IPS-NIHi7 (cell line): ENCODE data around the gene RAB37.

ENCODE experiments used
- DNase-seq: peaks from one replicate; pipeline ENCODE4 v3.0.0; 2012; ENCODE audit warnings: mixed read lengths; ENCODE audit errors: extremely low spot score

Gene RAB37

GRCh38 chr17:74760404-74761105 lies 23.5 kb downstream of the RAB37 start:
- DNase-seq: peak; percentile 45

DNA sequence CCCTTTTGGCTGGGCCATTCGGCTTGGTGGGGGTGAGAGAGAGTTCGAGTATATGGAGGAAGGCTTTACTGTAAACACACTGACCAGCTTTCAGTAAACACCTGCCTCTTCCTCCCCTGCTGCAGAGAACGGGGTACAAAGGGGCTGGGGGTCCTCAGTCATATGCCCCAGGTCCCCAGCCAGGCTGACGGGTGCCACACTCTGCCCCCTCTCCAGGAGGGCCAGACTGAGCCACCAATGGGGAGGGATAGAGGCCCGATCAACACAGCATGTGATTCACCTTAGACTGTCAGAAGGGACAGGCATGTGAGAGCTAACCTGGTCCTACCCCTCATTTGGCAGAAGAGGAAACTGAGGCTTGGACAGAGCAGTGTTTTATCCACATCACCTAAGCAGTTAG lies 24.4 kb downstream of the RAB37 start:
- DNase-seq: no peak

DNA sequence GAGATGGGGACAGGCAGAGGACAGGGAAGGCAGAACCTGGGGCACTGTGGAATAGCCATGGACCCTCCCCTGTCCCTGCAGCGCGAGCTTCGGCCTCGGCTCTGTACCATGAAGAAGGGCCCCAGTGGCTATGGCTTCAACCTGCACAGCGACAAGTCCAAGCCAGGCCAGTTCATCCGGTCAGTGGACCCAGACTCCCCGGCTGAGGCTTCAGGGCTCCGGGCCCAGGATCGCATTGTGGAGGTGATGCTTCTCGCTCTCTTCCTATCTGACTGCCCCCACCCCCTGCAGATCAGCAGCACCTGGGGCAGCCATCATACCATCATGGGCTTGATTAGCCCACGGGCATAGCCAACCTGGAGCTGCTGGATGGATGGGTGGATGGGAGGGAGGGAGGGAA lies 24.9 kb downstream of the RAB37 start:
- DNase-seq: no peak

DNA sequence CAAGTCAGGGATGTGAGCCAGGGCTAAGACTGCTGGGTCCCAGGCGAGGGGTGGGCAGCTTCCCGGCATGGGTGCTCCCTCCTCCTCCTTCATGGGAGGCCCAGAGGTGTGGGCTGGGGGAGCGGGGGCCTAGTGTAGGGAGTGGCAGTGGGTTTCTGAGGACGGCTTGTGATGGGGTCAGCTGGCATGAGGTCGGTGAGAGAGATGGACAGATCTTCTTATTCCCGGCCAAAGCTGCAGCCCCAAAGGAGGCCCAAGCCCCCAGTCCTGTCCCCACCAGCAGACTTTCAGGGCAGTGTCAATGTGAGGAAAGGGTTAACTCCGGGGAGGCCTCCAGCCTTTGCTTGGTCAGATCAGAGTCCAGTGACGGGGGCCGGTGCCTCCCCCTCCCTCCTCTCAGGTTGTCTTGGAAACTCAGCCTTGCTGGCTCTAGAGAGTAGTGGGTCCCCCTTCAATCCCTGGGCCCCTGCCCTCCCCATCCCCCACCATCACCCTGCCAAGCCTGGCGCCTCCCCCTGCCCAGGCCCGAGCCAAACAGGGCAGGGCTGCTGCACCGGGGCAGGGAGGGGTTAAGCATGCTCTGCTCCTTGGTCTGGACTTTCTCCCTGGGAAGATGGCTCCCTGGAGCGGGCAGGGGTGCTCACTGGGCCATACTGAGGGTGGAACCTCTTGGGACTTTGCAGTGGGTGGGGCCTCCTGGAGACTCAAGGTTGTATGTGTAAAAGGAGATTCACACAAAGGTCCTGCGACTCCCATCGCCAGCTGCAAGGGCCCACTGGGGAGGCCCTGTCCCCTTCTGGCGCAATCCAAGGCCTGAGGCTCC lies 26.7 kb downstream of the RAB37 start:
- no peak for DNase-seq

GRCh38 chr17:74764751-74765286 lies 27.8 kb downstream of the RAB37 start:
- DNase-seq: no peak

- DNase-seq: no peak
Observed at GRCh38 chr17:74766413-74766812, 29.4 kb downstream of the RAB37 start.

- DNase-seq: no peak
Observed at GRCh38 chr17:74767111-74767516, 30.1 kb downstream of the RAB37 start.

DNA sequence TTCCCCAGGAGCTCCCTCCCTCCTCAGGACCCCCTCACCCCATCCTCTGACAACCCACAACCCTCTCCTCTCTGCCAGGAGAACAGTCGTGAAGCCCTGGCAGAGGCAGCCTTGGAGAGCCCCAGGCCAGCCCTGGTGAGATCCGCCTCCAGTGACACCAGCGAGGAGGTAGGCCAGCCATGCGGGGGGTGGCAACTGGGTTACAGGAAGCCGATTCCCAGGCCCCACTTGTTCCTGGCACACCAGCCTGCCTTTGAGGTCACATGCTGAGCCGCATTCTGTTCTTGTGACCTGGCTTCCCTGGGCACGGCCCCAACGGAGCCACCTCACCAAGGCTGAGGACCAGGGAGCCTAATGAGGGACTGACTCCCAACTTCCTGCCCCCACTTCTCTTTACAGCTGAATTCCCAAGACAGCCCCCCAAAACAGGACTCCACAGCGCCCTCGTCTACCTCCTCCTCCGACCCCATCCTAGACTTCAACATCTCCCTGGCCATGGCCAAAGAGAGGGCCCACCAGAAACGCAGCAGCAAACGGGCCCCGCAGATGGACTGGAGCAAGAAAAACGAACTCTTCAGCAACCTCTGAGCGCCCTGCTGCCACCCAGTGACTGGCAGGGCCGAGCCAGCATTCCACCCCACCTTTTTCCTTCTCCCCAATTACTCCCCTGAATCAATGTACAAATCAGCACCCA lies 31.2 kb downstream of the RAB37 start:
- DNase-seq: no peak

DNA sequence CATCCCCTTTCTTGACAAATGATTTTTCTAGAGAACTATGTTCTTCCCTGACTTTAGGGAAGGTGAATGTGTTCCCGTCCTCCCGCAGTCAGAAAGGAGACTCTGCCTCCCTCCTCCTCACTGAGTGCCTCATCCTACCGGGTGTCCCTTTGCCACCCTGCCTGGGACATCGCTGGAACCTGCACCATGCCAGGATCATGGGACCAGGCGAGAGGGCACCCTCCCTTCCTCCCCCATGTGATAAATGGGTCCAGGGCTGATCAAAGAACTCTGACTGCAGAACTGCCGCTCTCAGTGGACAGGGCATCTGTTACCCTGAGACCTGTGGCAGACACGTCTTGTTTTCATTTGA lies 31.7 kb downstream of the RAB37 start:
- DNase-seq: no peak

DNA sequence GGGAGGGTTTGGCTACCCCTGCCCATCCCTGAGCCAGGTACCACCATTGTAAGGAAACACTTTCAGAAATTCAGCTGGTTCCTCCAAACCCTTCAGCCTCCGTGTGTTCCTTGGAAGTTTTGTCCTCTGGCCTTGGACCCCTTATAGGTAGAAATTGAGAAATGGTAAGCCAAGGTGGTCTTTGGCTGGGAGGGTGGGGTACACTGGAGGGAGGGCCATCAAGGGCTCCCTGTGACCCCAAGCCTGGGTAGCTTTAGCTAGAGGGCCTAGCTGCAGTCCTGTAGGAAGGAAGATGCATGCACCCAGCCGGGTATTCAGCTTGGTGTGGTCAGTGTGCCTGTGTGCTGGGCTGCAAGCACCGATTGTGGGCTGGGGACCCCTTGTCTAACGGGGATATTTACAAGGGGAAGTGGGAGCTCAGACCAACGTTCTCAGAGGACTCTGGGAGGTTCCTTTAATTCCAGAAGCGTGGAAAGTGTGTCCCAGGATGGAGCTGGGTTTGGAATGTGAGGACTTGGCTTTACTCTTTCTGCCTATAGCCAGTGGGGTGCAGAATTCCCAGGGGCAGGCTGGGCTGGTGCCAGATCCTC lies 32.3 kb downstream of the RAB37 start:
- DNase-seq: no peak

GRCh38 chr17:74769856-74770497 lies 32.9 kb downstream of the RAB37 start:
- DNase-seq: no peak

DNA sequence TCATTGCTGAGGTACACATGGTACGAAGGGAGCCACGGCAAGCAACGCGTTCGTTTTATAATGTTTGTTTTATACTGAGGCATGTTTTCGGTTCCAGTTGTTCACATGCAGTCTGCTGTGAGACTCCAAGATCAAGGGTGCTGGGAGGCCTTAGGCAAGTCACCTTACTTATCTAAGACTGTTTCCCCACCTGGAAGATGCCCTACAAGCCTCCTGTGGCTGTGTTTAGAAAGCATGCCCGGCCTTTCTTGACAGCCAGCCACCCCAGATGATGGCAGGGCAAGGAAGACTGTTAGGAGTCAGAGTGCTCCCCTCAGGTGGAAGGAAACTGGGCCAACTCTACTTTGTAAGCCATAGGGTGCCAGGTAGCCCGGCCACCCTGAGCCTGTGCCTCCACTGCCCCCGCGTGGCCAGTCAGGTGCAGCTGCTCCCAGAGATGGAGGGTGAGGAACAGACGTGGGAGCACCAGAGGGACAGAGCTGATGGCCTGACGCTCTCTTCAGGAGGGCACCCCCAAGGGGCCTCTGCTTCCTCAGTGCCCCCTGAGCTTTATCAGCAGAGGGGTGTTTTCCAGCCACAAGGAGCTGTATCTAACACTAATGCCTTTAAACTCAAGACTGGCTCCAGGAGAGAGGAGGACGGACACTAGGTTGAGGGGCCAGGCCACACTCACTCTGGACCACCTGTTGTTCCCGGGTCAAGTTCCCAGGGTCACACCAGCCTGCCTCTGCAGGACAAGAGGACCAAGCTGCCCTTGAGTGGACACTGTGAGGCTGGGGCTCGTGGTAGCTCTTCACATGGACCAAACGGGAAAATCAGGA lies 33.7 kb downstream of the RAB37 start:
- peak; percentile 83 for DNase-seq

DNA sequence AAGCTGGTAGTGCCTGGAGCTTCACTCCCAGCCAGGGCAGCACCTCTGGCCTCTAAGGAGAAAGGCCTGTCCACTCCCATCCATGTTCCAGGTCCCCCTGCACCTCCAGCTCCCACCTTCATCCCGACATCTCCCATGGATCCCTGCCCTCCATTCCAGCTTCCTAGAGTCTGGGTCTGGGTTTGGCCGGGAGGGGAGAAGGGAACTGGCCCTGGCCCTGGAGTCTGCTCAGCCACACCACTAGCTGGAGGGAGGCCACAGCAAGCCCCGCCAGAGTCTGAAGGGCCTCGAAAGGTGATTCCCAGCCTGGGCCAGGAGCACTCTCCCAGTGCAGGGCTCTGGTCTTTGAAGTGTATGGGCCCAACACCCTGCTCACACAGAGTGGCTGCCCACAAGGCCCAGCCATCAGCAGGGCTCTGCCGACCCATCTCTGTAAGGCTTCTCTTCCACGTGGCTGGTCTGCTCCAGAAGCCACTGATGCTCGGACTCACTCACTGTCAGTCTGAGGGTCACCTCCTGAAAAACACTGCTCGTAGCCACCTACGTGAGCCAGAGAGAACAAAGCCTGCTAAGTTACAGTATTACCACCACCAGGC lies 34.4 kb downstream of the RAB37 start:
- DNase-seq: no peak

DNA sequence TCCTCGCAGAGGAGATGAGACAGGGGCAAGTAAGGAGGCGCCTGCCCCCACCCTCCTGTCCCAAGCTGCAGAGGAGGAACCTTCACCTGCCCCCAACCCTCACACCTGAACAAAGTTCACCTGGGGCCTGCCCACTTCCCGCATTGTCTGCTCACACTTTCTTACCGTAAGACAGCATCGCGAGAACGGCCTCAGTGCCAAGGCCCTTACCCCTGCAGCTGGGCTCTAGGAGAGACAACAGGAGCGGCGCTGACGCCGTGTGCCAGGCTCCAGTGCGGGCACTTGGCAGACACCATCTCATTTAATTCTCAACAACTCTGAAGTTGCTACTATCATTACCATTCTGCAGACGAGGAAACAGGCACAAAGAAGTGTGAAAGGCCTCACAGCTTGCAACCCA lies 35.0 kb downstream of the RAB37 start:
- no peak for DNase-seq

DNA sequence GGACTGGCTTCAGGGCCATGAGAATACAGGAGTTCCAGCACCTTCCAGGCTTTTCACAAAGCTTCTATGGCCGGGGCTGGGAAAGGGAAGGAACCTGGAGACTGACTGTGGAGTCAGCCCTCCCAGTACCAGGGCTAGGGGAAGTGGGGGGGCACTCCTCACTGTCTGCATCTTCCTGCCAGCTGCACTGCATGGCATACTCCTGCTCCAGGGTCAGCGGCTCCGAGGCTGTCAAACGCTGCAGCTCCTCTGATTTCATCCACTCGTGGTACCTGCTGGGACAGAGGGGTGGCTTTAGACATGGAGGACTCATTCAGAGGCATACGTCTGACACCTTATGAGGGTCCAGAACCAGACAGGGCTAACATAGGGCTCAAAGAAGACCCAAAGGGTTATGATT lies 36.4 kb downstream of the RAB37 start:
- no peak for DNase-seq

DNA sequence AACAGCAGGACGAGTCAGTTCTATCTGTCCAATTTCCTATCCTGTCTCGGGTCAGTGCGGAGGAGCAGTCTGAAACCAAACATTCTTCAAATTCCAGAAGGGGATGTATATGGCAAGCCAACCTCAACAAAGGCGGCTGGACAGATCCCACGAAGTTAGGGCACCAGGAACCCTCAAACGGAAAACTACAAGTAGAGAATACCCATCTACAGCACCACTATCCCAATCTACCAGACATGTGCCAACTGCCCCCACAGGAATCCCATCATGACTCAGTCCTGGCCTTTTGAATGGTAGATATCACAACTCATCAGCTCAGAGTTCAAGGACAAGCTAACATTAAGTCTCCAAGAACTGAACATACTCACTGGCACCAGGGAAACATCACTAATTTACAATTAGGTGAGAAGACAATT lies 36.8 kb downstream of the RAB37 start:
- DNase-seq: no peak

DNA sequence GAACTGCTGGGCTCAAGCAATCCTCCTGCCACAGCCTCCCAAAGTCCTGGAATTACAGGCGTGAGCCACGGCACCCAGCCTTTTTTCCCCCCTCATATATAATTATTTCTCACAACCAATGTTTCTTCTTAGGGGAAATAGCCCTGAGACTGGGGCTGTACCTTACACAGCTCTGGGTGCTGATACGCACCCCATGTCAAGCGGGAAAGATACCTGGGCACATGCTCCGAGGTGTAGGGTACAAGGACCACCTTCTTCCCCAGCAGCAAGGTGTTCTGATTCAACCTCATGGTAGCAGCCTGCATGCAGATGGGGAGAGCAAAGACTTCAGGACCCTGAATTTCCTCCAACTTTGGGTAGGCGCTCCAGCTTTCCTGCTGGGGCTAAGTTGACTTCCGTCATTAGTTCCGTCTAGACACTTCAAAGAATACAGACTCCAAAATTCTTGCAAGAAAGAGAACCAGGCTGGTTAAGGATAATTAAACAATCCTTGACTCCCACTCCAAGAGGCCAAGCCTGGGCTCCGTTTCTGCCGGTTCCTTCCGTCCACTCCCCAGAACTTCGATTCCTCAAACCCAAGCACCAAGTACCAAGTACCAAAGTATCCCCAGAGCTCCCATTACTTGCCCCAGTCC lies 38.5 kb downstream of the RAB37 start:
- DNase-seq: no peak

- DNase-seq: peak; percentile 99
Observed at GRCh38 chr17:74776044-74776962, 39.2 kb downstream of the RAB37 start, which contains the start of gene NAT9. Gene NAT9 (minus strand): TSS chr17:74776345. CDS start chr17:74775698, 647 bp downstream.

DNA sequence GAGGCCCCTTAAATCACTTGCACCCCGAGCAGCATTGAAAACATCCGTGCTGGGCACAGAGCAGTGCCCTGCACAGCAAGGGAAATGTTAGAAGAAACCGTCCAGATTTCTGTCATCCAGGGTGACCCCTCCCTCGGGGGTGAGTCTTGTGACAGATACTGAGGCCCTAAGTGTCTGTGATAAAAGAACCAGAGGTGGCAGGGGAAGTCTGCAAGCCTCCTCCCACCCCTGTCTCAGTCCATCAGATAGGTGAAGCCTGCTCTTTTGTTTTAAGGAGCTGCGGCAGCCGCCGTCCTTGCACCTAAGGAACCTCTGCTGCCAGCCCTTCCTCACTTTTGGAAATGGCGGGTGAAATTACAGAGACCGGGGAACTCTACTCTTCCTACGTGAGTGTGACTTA lies 39.9 kb downstream of the RAB37 start:
- no peak for DNase-seq
